Activated CD4-positive, alpha-beta T cell treated with anti-CD3 and anti-CD28 coated beads, Interleukin-2, amount 50 U/mL, for 24 hours (primary cell): ENCODE measurements around the gene SYT17.

Experiments used
- DNase-seq, 2 donors: peaks; one replicate each; pipeline ENCODE4 v3.0.0-alpha.2; 2020; ENCODE audit warnings: low read depth in 1 of 2, low spot score in 1 of 2

The SYT17 gene

DNA sequence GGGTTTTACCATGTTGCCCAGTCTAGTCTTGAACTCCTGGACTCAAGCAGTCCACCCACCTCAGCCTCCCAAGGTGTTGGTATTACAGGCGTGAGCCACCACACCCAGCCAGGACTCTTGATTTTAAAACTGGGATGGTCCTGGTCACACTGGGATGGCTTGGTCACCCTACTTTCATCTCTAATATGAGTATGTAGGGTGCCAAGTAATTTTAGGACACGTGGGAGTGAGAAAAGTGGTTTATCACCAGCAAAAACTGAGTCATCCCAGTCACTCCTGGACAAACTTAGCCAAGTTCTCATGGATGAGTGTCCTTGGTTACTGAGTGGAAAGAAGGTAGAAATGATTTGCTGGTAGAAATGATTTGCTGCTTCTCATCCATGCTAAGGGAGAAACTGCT, 127.4 kb downstream of the SYT17 start:
- no peak for DNase-seq

DNA sequence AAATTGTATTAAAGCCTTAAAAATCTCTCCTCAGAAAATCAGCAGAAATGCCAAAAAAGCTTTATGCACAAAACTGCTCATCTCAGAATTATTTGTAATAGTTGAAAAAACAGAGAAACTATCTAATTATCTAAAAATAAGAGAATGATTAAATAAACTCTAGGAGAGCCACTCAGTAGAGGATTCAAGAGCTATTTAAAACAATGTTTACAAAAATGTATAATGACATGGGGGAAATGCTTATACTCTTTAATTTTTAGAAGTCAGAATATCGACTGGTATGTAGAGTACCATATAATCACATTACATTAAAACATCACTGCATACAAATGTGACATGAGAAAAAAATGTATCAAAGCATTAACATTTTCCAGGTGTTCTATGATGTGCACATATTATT, 129.4 kb downstream of the SYT17 start:
- DNase-seq, result no peak

DNA sequence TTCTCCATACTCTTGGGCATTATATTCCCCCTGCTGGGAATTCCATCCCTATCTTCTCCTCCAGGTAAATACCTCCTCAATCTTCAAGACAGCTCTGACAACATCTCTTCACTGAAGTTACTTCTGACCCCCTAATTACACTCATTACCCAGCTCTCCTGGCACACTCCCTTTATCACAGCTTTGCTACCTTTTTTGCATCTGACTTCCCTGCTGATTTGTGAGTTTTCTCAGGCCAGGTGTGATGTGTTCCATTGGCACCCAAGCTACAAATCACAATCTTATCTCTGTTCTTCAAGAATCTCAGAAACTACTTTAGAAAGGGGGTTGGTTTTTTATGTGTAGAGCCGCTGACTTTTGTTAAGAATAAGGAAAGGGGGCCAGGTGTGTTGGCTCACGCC, 131.5 kb downstream of the SYT17 start:
- DNase-seq, result no peak

DNA sequence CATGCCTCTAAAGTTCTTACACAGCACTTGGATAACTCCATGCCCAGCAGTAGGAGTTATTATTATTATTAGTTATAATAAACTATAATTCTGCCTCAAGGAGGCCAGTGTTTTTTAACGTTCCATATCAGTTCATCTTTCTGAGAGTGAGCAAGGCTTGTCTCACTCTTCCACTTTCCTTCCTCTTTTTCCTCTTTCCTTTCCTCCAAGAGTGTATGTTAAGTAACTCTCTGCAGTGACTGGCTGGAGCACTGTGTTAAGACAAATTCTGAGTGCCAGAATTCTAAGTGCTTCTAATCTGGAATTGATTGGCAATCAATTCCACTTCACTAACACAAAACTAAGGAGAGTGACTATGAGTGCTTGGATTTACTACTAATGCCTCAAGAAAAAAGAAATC, 133.9 kb downstream of the SYT17 start:
- no peak for DNase-seq

DNA sequence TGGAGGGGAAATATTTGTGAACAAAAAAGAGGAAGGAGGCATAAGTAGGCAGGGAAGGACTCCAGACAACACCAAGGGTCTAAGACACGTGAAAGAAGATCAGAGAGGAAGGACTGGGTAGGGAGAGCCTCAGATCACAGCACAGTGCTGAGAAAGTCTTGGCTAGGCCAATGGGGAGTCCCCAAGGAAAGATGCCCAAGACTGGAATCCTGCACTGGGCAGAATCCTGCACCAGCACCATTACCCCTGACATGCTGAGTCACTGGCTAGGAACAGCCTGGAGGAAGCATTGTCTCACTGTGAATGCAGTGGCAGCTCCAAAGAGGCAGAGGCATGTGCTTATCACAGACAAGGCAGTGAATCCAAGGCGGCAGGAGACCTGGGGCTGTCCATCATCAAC, 136.7 kb downstream of the SYT17 start:
- DNase-seq, result no peak

DNA sequence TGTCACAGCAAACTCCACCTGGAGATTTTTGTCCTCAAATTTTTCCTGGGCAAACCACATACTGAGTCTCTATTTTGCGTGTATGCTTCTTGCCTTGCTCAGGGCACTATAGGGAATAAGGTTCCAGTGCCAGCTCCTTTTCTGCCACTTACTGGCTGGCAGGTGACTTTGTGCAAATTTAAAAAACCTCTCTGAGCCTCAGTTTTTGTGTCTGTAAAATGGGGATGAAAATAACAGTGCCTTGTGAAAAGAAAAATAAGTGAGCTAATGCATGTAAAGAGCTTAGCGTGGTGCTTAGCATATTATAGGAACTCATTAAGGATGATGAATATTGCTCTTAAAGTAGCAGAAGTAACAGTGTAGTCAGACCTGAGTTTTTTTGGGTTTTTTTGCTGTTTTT, 137.4 kb downstream of the SYT17 start:
- DNase-seq, result no peak

DNA sequence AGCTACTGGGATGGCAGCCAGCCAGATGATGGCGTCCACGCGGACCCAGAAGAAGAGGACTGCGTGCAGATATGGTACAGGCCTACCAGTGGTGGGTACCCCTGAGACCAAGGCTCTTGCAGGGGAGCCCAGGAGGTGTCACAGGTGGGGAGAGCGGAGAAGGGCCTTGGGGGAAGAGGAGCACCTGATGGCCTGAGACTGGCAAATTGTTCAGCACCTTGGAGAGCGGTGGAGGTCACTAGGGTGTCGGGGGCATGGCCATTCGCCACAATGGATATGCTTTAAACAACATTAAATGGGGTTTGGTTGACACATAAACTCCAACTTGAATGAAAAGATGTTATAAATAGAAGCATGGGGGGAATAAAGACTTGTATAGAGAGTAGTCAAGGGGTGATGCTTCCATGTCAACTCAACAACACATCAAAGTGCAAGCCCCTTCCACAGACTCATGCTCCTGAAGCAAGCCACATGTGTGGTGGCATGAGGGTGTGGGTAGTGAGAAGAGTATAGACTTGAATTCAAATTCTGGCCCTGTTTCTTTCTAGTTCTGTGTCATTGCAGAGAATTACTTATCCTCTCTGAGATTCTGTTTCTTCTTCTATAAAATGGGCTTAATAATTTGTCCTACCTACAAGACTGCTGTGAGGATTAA, 139.7 kb downstream of the SYT17 start:
- DNase-seq, result no peak

DNA sequence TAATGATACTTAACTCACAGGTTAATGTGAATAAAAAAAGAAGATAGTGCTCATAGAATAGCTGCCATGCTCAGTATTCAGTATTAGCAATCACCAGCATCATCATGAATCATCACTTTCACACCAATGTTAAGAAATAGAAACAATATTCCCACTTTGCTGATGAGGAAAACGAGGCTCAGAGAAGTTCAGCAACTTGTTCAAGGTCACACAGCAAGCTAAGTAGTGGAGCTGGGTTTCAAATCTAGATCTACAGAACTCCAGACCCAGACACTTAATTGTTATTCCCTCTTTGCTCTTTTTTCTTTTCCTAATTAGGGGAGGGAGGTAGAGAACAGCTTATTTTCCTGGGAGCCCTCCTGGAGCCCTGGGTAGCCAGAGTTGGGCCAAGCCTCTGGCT, 140.4 kb downstream of the SYT17 start:
- no peak for DNase-seq

DNA sequence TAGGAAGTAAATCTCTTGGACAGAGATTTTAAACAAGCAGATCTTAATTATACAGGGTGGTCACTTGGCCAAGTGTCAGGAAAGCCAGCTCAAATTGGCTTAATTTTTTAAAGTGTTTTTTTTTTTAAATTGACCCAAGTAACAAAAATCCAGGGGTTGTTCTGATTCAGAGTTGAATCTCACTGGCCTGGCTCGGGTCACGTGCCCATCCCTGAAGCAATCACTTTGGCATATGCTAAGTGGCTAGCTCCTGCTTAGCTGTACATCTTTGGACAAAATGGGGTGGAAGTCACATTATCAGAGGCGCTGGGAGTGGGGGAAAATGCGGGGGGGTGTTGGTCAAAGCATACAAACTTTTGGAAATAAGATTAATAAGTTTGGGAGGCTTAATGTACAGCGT, 141.1 kb downstream of the SYT17 start:
- DNase-seq, result no peak

DNA sequence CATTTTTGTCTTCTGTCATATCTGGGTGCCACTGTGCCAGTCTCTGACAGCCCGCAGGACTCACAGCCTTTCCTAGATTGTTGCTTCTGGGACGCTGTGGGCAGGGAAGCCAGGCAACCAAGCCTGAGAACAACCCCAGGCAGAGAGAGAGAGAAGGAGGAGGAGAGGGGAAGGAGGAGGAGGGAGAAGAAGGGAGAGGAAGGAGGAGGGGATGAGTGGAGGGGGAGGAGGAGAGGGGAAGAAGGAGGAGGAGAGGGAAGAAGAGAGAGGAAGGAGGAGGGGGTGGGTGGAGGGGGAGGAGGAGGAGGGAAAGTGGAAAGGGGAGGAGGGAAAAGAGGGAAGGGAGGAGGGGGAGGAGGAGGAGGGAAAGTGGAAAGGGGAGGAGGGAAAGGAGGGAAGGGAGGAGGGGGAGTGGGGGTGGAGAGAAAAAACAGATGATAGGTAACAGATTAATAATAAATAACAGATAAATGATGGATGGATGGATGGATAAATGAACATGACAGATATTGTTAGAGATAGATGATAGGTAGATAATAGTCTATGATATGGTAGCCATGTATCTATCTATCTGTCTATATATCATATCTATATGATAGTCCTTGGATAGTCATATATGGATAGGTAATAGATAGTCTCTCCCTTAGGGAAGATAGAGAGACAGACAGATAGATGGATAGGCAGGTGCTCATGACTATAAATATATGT, 146.8 kb downstream of the SYT17 start:
- no peak for DNase-seq

DNA sequence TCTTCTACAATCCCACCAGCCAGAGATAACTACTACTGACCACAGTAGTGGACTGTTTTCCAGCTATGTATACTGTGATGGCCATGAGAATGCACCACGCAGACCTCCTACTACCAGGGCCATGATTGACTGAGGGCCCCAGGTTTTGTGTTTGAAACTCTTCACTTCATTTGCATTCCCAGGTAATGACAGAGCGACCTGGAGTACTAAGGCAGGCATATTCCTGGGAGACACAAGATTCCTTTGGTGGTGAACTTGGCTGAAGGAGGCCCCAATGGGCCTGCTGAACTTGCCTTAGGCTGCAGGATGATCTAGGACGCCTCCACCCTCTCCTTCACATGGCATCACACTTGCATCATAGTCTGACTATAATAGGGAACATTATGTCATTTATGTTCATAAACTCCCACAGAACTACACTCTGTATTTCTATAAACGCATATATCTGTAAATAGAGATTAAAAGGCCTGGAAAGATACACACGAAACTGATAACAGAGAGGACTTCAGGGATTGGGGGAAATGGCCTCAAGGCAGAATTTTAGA, 147.9 kb downstream of the SYT17 start:
- no peak for DNase-seq

DNA sequence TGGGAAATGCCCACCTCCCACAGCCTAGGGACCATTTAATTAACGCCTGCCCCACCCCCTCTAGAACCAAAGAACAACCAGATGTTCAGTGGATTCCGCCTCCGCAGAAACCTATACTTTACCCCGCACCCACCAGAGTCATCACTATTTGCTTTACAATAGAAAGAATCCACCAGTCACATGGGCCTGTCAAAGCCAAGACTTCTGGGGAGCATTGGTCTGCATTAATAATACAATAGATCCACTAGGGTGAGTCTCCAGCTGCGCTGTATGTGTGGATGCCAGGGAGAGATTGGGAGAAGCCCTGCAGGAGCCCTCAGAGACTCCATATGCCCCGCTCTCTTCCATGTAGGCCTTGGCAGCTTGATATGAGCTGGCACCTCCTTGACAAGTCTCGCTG, 148.8 kb downstream of the SYT17 start:
- no peak for DNase-seq
